Activated CD8-positive, alpha-beta memory T cell treated with anti-CD3 and anti-CD28 coated beads for 4 hours (primary cell): ENCODE data around the gene EFCAB6.

Source experiments
- DNase-seq, 2 donors: peaks; one replicate each; pipeline ENCODE4 v3.0.0-alpha.2; 2020; ENCODE audit warnings: low read depth in 2 of 2

Gene EFCAB6

DNA sequence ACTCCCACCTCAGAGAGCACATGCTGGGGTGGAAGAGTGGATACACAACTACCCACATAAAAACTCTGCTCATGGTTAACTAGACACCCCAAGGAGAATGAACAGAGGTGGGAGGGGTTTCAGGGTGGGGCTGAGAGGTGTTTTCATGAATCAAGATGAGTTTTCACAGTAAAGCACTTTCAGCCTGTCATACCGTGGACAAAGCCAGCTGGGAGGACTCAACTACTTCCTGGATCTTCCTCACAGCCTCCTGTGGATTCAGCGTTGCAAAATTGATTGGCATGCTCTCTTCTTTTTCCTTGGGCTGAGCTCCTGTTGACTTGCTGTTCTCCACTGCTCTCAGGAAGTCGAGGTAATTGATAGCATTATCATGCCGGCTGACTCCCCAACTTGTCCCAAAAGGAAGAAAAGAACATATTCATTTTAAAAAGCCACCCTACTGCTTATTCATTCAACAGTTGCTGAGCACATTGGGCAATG is 231.8 kb downstream of the EFCAB6 start:
- no peak for DNase-seq

DNA sequence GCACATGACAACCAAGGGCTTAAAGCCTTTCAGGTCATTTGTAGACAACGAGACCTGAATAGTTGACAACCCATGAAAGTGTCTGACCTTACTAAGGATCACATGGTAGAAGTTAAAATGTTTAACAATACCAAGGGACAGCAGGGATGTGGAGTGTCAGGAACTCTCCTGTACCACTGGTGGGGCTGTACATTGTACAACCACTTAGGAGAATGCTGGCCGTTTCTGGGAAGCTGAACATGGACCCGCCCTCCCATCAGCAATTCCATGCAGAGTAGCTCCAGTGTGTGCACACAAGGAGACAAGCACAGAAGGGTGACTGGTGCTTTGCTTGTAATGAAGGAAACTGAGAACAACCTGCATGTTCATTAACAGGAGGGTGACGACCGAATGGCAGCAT is 237.4 kb downstream of the EFCAB6 start:
- DNase-seq: no peak

DNA sequence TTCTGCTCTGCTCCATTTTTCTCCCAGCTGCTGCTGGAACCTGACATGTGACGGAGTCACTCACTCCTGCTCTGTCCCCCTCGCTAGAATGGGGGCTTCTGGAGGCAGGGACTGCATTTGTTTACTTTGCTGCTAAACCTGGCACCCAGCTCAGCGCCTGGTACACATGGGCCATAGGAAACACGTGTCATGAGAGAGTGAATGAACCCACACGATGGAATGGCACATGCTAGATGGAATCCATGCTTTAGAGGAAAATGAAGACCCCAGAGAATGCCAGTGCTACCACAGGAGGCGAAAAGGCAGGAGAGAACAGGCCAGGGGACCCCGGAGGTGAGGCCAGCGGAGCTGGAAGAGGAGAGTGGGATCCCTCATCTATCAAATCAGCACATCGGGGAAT is 239.4 kb downstream of the EFCAB6 start:
- no peak for DNase-seq

DNA sequence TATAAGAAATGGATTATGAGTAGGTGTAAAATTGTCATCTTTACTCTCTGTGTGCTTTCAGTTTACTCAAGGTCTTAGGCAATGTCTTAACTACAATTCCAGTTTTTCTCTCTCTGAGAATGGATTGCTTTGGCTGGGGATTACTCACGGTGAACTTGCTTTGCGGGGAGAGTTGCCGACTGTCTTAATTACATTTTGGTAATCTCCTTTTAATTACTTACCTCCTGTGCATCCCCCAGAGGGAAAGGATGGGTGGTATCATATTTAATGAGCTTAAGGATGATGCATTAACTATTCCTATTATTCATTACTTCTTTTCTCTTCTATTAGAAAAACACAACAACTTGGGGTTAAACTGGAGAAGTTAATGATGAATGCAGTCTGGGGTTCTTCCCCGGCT is 240.9 kb downstream of the EFCAB6 start:
- no peak for DNase-seq

DNA sequence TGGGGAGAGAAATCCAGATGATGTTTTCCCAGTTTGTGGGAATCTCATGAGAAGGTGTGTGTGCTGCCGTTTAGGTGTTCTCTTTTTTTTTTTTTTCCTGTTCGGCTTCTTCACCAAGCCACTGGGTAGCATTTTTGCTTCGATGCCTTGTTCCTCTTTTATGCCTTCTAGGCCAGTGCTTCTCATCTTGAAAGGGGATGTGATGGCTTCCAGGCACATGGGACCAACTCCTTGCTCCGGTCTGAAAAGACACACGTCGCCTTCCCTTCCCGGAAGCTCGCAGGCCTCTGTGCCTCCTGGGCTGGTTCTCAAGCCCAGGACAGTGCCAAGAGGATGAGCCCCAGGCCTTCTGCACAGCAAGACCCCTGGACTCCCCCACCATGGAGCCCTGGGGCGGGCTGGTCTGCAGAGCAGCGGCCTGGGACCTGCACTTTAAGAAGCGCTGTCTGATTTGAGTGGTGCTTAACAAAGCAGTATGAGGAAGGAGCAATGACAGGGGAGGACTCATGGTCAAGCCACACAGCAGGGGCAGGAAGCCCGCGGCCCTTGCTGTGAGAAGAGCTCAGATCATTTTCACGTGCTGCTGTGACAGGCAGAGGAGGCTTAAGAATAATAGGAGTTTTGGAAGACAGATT is 241.5 kb downstream of the EFCAB6 start:
- DNase-seq: no peak

DNA sequence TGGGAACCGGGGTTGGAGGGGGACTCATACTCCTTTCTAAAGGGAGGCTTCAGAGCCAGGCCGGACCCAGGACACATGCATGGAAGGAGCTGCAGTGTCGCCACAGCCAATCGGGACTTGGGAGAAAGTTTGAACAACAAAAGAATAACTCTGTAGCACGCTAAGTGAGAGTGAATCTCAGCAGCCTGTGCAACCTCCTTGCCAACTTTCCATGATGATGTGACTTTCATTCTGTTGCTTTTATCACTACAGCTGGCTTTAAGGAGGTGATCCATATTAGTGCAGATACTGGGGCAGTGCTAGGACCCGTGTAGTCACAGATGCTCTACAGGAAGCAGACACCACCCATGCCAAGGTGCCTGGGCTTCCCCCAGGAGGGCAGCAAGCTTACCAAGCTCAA is 243.0 kb downstream of the EFCAB6 start:
- no peak for DNase-seq

DNA sequence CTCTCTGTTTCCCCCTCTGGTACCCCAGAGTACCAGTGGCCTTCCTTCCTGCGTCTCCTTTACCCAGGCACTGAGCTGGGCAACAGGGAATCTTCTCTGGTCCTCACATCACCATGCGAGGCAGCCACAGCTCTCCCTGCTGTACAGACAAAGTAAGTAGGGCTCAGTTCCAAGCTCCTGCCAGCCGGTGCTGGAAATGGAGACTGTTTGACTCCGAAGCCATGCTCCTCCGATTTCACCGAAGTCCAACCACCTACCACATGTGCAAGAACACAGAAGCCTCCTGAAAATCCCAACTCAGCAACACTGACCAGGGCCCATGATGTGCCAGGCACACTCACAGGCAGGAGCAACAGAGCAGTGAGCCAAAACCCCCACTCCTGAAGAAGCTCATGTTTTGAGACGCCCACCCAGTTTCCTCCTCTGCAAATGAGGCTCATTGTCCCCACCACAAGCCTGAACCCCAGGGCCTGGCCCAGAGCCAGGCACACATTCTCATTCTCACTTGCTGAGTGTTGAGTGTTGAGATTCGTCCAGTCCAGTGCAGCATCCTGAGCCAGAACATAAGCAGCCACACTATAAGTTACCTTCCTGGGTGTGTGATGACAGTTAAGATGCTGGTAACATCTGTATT is 244.3 kb downstream of the EFCAB6 start:
- DNase-seq: no peak

DNA sequence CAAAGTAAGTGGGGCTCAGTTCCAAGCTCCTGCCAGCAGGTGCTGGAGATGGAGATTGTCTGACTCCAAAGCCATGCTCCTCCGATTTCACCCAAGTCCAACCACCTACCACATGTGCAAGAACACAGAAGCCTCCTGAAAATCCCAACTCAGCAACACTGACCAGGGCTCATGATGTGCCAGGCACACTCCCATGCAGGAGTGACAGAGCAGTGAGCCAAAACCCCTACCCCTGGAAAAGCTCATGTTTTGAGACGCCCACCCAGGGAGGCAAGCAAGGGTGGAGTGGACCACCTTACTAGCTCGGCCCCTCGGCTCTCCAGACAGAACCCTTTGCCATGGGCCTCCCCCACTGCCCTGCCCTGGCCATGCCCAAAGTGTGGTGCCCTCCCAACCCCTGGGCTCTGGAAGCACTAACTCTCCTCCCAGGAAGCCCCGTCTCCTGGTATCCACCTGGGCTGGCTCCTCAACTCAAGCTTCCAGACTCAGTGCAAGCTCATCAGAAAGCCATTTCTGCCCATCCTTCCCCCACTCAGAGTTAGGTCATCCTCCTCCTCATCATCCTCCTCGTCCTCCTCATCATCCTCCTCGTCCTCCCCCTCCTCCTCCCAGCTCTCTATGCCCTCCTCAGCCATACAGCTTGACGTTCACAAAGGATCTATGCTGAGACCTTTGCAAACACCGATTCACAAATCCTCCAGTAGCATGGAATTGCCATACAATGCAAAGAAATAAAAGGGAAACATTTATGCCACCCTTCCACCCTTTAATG is 245.4 kb downstream of the EFCAB6 start:
- DNase-seq: no peak

DNA sequence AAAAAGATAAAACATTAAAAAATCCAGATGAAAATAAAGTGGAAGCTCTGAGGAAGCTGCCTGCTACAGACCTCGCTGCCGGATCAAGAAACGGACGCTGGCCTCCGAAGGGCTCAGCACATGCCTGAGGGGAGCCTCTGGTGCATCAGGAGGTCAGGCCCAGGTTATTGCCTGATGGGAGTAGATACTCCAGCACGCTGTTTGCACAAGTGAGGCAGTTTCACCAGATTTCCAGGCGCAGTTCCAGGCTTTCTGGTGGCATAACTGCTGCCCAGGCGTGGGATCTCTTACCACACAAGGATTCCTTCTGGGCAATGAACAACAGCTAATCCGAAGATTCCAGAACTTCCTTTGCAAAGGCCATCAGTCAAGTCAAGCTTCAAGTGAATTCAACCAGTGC is 246.1 kb downstream of the EFCAB6 start:
- DNase-seq: no peak

DNA sequence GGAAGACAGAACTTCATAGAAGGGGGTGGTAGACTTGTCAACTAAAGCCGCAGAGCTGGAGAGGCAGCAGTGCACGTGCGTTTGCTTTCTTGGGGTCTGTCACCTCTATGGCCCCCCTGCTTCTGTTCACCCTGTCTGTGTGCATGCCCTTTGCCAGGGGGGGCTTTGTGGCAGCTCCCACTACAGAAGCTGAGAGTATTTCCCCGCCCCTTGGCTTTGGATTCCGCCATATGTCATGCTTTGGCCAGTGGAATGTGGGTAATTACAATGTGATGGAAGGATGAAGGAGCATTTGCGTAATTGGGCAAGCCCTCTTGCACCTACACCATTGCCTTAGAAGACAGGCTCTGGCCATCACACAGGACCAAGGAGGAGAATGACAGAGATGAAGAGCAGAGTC is 247.2 kb downstream of the EFCAB6 start:
- DNase-seq: no peak

DNA sequence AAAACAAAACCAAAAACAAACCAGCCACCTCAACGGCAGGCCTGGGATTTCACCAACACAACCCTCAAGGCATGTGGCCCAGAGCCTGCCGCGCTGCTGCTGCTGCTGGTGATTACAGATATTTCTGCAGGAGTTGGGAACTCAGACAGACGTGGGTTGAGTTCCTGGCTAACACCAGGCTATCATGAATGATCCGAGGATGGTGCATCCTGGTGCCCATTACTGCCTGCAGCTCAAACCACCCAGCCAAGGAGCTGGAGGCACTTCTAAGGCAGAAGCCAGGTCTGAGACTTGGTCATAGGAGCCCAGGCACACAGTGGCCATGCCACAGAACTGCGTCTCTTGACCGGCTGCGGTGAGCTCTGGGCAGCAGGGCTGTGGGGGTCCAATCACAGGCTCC is 248.5 kb downstream of the EFCAB6 start:
- no peak for DNase-seq

DNA sequence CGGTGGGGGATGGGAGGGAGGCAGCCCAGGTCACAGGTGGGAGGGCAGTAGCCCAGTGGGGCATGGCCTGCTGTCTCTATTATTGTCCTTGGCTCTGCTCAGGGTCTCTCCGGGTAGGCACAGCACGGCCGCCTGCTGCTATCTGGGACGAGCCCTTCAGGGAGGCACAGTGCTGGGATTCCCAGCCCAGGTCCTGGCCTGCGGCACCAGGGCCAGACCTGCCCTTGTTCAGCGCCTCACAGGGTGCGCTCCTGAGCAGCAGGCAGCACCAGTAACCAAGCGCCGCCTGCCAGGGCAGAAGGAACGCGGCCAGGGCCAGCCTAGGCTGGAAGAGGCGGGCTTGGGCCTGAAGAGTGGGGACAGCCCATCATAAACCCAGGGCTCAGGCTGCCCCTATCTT is 249.3 kb downstream of the EFCAB6 start:
- DNase-seq: no peak

DNA sequence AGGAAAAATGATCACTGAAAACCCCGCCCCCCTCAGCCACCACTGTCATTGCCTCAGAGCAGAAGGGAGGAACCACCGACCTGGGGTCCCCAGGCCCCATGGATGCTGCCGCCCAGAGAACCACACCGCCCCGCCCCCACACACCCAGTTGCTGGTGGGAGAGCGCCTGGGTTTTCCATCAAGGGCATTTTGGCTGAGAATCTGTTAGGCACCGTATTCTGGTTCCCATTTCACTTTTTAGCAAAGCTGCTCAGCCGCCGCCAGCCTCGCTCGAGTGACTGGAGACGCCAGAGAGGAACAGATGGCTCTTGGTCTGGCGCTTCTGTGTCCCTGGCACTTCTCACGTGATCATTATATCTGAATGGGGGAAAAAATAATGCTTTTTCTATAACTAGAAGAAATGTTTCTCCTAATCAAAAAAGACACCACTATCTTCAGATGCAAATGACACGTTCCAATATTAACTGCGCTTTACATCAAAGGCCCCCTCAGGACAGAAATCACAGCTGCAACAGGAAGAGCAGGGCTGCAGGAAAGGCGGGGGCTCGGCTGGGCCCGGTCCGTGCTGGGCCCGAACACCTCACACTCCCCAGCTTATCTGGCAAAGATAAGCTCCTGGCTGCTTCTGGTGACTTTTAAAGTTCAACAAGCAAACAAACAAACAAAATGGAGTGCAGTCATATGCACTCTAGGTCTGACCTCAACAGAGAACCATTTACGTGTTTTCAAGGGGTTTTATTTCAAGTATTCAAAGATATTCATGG is 250.5 kb downstream of the EFCAB6 start:
- DNase-seq: no peak

DNA sequence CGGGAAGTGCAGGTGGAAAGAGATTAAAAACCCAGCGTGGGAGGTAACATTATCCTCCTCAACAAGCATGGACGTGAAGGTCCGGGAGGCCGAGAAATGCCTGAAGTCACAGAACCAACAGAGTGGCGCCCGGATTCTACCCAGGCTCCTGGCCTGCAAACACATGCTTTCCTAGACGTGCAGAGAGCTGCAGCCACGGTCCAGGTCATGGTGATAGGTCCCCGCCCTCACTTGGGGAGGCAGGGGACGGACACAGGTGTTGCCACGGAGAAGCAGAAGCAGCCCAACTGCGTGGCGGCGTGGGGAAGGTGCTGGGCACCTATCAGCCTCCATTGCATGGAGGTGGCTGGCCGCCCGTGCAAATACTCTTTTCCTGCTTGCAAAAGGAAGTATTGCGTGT is 251.5 kb downstream of the EFCAB6 start:
- DNase-seq: no peak

DNA sequence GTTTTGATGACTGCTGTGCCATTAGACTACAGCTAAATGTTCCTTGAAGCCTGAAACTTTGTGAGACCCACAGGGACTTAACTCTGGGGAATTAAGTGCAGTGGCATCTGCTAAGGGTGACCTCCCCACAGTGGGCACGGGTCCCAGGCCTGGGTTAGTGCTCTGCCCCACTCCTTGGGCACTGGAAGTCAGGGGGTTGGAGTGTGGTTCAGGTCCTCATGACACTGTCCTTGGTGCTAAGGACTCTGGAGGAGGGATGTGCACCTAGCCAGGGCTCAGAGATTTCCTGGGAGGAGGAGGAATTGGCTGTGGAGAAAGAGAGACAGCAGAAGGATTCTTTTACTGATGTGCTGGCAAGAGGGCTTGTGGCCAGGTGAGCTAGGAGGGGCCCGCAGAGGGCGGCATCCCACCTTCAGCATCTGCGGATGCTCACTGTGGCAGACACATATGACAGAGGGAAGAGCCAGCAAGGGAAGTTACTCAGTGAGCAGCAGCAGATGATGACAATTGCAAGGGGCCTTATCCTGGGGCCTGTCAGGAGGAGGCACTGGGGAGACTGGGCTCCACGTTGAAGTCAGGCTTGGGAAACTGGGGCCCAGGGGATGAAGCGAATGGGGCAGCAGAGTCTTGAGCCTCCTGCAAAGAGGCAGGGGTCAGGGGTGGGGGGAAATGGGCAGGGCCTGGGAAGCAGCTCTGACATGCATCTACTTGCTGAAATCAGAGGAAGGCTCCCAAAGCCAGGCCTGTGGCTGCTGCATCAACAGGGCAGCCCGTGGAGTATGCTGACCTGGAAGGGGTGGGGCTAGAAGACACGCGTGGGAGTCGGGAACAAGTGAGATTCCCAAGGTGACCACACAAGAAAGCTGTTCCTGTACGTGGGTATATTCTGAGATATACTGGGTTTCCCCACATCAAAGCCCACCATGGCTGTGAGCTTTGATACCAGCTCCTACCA is 256.3 kb downstream of the EFCAB6 start:
- DNase-seq: no peak

DNA sequence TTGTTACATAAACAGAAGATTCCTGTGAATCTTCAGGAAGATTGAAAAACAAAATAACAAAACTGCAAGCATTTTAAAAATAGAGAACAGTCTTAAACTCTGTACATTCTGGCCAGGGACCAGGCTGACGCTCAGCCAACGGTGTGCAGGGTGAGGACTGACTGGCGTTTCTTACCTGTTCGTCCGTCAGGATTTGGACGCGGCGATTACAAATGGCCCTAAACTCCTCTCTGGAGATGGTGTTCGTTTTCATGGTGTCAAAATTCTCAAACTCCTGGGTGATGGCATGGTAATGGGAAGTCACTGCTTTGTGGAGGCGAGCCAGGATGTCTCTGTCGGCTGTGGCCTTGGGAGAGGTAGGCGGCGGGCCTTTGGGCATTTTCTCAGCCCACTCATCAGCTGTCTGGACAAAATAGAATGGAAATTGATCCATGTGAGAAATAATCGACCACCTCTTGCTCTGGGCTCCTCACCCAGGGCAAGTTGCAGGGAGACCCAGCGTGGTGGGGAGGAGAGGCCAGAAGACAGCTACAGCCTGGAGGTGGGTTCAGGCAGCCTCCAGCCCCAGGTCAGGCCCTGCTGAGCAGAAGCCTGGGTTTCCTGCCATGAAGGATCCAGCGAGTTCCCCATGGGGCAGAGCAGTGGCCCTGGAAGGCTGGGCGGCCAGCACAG is 257.3 kb downstream of the EFCAB6 start:
- no peak for DNase-seq

DNA sequence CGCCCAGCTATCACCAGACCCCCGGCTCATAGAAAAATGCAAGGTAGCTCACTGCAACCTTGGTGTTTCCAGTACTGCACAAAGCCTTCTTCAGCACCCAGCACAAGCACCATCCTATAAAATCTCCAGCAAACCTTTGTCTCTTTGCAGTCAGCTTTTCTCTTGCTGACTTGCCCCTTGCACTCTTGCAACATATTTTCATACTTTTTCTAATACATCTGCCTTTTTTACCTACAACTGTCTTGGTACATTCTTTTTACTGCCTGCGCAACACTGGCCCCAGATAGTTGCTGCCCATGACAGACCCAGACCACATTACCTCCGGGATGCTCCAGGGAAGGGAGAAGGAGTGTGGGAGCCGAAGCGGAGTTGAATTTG is 257.9 kb downstream of the EFCAB6 start:
- DNase-seq: no peak

DNA sequence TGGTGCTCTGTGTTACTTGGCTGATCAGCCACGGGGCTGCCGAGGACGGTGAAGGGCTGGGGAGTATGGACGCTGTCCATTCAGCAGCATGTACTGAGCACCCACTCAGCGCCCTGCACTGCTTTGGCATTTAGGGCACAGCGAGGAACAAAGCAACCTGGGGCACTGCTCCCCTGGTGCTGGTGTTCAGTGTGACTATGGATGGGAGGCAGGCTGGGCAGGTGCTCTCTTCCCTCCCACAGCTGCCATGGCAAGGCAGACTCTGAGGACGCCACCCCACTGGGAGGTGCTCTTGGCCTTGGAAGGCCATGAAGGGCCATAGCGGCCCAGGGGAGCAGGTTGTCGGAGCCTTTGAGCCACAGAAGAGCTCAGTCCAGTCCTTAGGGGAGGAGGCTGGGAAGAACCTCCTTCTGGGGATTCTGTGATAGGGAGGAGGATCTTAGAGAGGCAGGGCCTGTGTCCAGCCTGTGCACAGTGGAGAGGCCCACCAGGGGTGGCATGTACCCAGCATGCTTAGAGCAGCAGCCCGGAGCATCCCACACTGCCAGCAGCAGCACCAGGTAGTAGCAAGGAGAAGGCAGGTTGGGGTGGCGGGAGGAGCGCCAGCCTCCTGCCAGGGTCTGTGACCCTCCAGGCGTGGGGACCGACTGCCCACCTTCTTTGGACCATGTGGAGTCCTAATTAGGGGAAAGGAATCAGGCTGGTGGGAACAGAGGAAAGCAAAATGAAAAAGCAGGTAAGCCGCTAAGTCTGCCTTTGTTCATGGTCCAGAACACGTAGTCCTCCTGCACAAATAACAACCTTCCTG is 258.4 kb downstream of the EFCAB6 start:
- DNase-seq: no peak

DNA sequence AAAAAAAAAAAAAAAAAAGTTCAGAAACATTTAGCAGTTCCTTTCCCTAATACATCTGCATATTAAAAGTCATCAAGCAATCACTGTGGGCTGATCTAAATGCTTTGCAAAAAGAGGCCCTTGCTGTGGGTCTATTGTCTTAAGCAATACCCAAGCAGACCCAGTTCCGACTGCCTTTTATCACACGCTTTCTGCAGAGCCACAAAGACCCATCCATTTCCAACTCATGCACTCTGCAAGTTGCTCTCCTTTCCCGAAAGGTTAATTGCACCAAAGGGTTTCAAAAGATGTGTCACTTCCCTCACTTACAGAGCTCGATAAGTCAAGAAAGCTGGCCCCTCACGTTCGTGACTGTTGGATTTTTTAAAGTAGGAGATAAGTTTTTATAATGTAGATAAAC is 261.4 kb downstream of the EFCAB6 start:
- no peak for DNase-seq
